Tibial nerve (tissue), 4 donors: ENCODE measurements around the gene SNX2. TPM values are rescaled to one million over a fixed set of nuclear protein-coding genes. Genes with fewer than 3 reads are reported as not detected.

Source experiments
- DNase-seq, 2 donors: peaks; one replicate each; pipeline ENCODE4 v3.0.0-alpha.2; 2019; ENCODE audit warnings: low spot score in 2 of 2
- H3K27ac ChIP-seq, 4 donors: fragments of 200-600 bp; sonication (generic) in 3 of 4; one replicate each; pipeline ENCODE4 v1.5.1; 2017 to 2019; ENCODE audit warnings: mild to moderate bottlenecking in 1 of 4
- H3K27me3 ChIP-seq, 2 donors: fragments of 200-600 bp; sonication (generic) in 1 of 2; one replicate each; pipeline versions ENCODE4 v1.5.1 to v1.6.0; 2017 to 2019
- H3K36me3 ChIP-seq, 3 donors: fragments of 200-600 bp; sonication (generic); one replicate each; pipeline ENCODE4 v1.5.1; 2018 to 2019
- H3K4me1 ChIP-seq, 4 donors: fragments of 200-600 bp; sonication (generic) in 3 of 4; one replicate each; pipeline ENCODE4 v1.5.1; 2017 to 2019
- H3K4me3 ChIP-seq, 4 donors: fragments of 200-600 bp; sonication (generic) in 3 of 4; one replicate each; pipeline ENCODE4 v1.5.1; 2017 to 2019; ENCODE audit warnings: mild to moderate bottlenecking in 1 of 4, moderate library complexity in 1 of 4
- H3K9me3 ChIP-seq, 4 donors: fragments of 200-600 bp; sonication (generic) in 3 of 4; one replicate each; pipeline ENCODE4 v1.5.1; 2017 to 2019
- CTCF ChIP-seq, 5 experiments: fragments of 200-600 bp in 3 of 5; fragments of 450-650 bp in 2 of 5; sonication (generic) in 3 of 5; IDR thresholded peaks; one replicate each; pipeline ENCODE4 v1.5.1; 2016 to 2019; ENCODE audit warnings: antibody characterized with exemption in 5 of 5, mild to moderate bottlenecking in 3 of 5, moderate library complexity in 2 of 5
- EP300 ChIP-seq, 2 donors: sonication (generic); formaldehyde crosslinking; IDR thresholded peaks; one replicate each; pipeline ENCODE4 v1.6.1; 2017; ENCODE audit warnings: antibody characterized with exemption in 2 of 2, mild to moderate bottlenecking in 1 of 2
- POLR2A ChIP-seq, 2 donors: fragments of 450-650 bp; IDR thresholded peaks; one replicate each; pipeline ENCODE4 v1.6.1; 2017; ENCODE audit warnings: antibody characterized with exemption in 2 of 2, mild to moderate bottlenecking in 2 of 2, moderate library complexity in 2 of 2
- WGBS, 2 donors: methylation state at CpG; one replicate each; pipeline ENCODE4 v1.1.5; 2018; 5-methylcytosine and 5-hydroxymethylcytosine counted together
- total RNA-seq, 4 donors: library from RNA; depleted of rRNA; stranded (reverse); fragments of >200 nt; gene quantifications; one replicate each; pipeline ENCODE4 v1.1.0, GENCODE V29; 2016

The SNX2 gene
- 10 to 100 TPM; 64.5 to 88.2 (median 70.2) TPM for total RNA-seq

GRCh38 chr5:122774861-122775549, at the start of gene SNX2:
TSS of gene SNX2 (plus strand) at chr5:122775080. CDS start at chr5:122775104, 24 bp downstream.
- 0 to 2% methylated on average over 45 to 50 of the region's 67 CpGs for WGBS, 2 donors
- H3K4me3 ChIP-seq = peak within 1 kb of the TSS; percentile 87 to 96 (median 94)
- TF ChIP-seq CTCF (IDR thresholded peaks at IDR 0.05) (peak in 2 of 5 experiments; percentile 32 to 35), POLR2A (IDR thresholded peaks at IDR 0.05) (peak; percentile 67 to 88), EP300 (IDR thresholded peaks at IDR 0.05) (peak; percentile 12 to 89)
- no peaks in the 10 kb centered on the region for H3K36me3 ChIP-seq
- H3K4me1 ChIP-seq = peaks cover 0 to 29% (median 18%) of the 10 kb centered on the region in 4 donors
- H3K9me3 ChIP-seq = no peaks in the 10 kb centered on the region
- H3K27me3 ChIP-seq = no peaks in the 10 kb centered on the region
- peak within 1 kb of the TSS; percentile 88 to 96 (median 94) for H3K27ac ChIP-seq
- DNase-seq = peak; percentile 93 to 94

- 34 to 43% methylated on average over 4 of the region's 4 CpGs for WGBS, 2 donors
- Histone ChIP-seq H3K4me3 (no peak overlapping the region), H3K27me3 (no peaks in the 10 kb centered on the region), H3K36me3 (no peaks in the 10 kb centered on the region), H3K27ac (no peak overlapping the region), H3K9me3 (no peaks in the 10 kb centered on the region), H3K4me1 (peaks cover 0 to 7% (median 0%) of the 10 kb centered on the region in 4 donors)
- no peak for DNase-seq
- no peak for TF ChIP-seq CTCF (IDR thresholded peaks at IDR 0.05)
- no peak for TF ChIP-seq POLR2A (IDR thresholded peaks at IDR 0.05)
- no peak for TF ChIP-seq EP300 (IDR thresholded peaks at IDR 0.05)
Observed at GRCh38 chr5:122727112-122727541, 47.8 kb upstream of the SNX2 start.

GRCh38 chr5:122730037-122730436, 44.8 kb upstream of the SNX2 start:
- WGBS, 2 donors = 85 to 88% methylated on average over 1 of the region's 1 CpG
- no peaks in the 10 kb centered on the region for H3K27me3 ChIP-seq
- no peak overlapping the region for H3K27ac ChIP-seq
- peaks cover 0 to under 1% (median 0%) of the 10 kb centered on the region in 4 donors for H3K9me3 ChIP-seq
- H3K36me3 ChIP-seq = no peaks in the 10 kb centered on the region
- no peaks in the 10 kb centered on the region for H3K4me1 ChIP-seq
- no peak for TF ChIP-seq EP300 (IDR thresholded peaks at IDR 0.05)
- TF ChIP-seq CTCF (IDR thresholded peaks at IDR 0.05) = no peak
- TF ChIP-seq POLR2A (IDR thresholded peaks at IDR 0.05) = no peak
- no peak for DNase-seq
- H3K4me3 ChIP-seq = no peak overlapping the region

GRCh38 chr5:122730456-122730855, 44.4 kb upstream of the SNX2 start:
- H3K4me3 ChIP-seq = no peak overlapping the region
- WGBS, 2 donors = 93 to 97% methylated on average over 1 of the region's 1 CpG
- H3K27ac ChIP-seq = no peak overlapping the region
- peaks cover 0 to 5% (median 0%) of the 10 kb centered on the region in 4 donors for H3K9me3 ChIP-seq
- no peak for TF ChIP-seq EP300 (IDR thresholded peaks at IDR 0.05)
- TF ChIP-seq POLR2A (IDR thresholded peaks at IDR 0.05) = no peak
- no peak for TF ChIP-seq CTCF (IDR thresholded peaks at IDR 0.05)
- DNase-seq = no peak
- no peaks in the 10 kb centered on the region for H3K36me3 ChIP-seq
- H3K27me3 ChIP-seq = no peaks in the 10 kb centered on the region
- no peaks in the 10 kb centered on the region for H3K4me1 ChIP-seq

- peaks cover 0 to 5% (median 0%) of the 10 kb centered on the region in 4 donors for H3K4me1 ChIP-seq
- WGBS, 2 donors = 57 to 60% methylated on average over 9 of the region's 9 CpGs
- no peak for DNase-seq
- H3K36me3 ChIP-seq = no peaks in the 10 kb centered on the region
- no peaks in the 10 kb centered on the region for H3K27me3 ChIP-seq
- H3K27ac ChIP-seq = peak overlapping the region in 1 of 4 donors; percentile 9
- no peak for TF ChIP-seq EP300 (IDR thresholded peaks at IDR 0.05)
- TF ChIP-seq CTCF (IDR thresholded peaks at IDR 0.05) = no peak
- no peak for TF ChIP-seq POLR2A (IDR thresholded peaks at IDR 0.05)
- H3K4me3 ChIP-seq = no peak overlapping the region
- H3K9me3 ChIP-seq = peaks cover 0 to 6% (median 0%) of the 10 kb centered on the region in 4 donors
Observed at GRCh38 chr5:122736086-122736845, 38.6 kb upstream of the SNX2 start.
